Activated T-cell treated with anti-CD3 and anti-CD28 coated beads for 48 hours (primary cell): ENCODE data around the gene RNMT.
A peak's percentile ranks its signal among the peaks of the same experiment; 100 is the strongest.
"Not testable (repeated sequence)": the region's sequence is repeated elsewhere in the genome, so short reads cannot be mapped to it uniquely, and the experiment has no call there.

Experiments
- DNase-seq: peaks from one replicate; pipeline ENCODE4 v3.0.0-alpha.2; 2020; ENCODE audit warnings: low read depth

The RNMT gene

DNA sequence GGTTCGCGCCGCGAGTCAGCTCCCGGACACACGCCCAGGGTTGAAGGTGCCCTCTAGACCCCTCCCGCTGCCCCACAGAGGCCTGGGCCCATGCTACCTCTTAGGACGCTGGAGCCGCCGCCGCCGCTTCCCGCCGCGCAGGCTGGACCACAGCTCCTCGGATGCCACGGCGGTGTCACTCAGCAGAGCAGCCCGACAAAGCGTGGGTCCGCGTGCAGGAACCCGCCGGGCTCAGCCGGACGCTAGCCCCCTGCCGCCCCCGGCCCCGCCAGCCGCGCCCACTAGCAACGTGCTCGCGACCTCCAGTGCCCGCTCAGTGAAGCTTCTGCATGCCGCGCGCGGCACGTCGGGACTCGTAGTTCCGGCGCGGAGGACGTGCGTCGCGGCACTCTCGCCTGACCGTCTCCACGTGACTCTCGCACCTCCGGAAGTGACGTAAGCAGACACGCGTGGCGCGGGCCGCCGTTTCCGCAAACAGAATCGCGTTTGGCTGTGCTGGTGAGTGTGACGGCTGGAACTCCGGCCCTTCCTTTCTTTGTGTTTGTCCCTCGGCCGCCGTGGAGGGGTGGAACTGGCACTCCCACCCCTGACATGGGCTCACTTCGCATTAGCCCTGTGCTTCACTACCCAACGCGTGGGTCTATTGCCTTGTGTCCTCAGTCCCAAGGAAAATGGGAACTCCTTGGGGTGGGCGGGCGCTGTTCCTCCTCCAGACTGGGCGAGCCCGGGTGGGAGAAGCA lies at the start of gene RNMT, which contains the start of gene FAM210A:
Gene RNMT (plus strand): TSS at position 442 of the 740 bp plus-strand sequence. CDS start 4,845 bp downstream, outside the sequence.
Gene FAM210A (minus strand): TSS at position 327 of the 740 bp plus-strand sequence. CDS start 44,481 bp downstream, outside the sequence.
- DNase-seq, result peak; percentile 94

DNA sequence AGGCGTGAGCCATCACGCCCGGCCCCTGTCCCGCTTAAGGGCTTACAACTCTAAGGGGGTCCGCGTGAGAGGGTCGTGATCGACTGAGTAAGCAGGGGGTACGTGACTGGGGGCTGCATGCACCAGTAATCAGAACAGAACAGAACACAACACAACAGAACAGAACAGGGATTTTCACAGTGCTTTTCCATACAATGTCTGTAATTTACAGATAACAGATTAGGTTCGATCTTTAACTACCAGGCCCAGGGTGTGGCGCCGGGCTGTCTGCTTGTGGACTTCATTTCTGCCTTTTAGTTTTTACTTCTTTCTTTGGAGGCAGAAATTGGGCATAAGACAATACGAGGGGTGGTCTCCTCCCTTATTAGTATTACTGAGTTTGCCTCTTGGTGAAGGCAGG lies 49.1 kb upstream of the RNMT start:
- DNase-seq, result not testable (repeated sequence)

DNA sequence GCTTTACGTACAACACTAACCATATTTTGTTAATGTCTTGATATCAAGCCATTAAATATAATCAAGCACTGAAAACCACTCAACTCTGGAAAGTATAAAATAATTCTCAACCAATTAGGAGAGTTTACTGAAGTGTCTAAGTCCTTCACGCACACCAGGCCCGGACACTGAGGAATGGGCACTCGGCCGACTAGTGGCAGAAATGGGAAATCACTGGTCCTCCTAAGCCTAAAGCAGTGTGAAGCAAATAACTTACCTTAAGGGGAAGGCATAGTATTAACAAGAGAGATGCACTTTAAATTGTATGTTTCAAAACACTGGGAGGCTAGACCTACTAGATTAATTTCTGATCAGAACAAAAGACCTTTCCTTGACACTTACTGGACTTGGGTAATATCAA lies 45.9 kb upstream of the RNMT start:
- no peak for DNase-seq

DNA sequence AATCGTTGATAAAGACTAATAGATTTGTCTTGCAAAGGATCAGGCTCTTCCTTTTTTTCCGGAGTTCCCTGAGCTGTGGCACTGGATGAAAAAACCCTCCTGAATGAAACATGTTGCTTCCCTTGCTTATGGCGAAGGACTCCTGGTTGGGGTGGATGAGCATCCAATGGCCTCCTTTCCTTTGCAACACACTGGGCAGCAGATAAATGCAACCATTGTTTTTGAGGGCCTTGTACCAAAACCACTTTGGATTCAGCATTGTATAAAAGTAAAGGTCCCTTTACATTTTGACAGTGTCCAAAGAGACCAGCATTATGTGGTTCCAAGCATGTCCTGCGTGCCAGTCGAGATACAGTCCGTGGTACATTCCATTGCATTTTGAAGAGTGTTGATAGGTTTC lies 44.8 kb upstream of the RNMT start:
- DNase-seq, result no peak

DNA sequence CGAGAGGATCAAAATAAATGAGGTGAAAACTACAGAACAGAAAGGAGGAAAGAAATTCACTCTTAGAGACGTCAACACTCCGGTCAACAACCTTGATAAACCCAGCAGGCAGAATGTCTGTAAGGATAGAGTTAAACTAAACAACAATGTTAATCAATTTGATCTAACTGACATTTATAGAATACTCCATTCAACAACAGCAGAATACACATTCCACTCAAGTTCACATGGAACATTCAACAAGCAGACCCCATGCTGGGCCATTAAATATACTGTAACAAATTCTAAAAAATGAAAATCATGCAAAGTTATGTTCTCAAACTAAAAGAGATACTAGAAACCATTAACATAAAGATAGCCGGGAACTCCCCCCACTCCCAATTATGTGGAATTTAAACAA lies 41.9 kb upstream of the RNMT start:
- no peak for DNase-seq

DNA sequence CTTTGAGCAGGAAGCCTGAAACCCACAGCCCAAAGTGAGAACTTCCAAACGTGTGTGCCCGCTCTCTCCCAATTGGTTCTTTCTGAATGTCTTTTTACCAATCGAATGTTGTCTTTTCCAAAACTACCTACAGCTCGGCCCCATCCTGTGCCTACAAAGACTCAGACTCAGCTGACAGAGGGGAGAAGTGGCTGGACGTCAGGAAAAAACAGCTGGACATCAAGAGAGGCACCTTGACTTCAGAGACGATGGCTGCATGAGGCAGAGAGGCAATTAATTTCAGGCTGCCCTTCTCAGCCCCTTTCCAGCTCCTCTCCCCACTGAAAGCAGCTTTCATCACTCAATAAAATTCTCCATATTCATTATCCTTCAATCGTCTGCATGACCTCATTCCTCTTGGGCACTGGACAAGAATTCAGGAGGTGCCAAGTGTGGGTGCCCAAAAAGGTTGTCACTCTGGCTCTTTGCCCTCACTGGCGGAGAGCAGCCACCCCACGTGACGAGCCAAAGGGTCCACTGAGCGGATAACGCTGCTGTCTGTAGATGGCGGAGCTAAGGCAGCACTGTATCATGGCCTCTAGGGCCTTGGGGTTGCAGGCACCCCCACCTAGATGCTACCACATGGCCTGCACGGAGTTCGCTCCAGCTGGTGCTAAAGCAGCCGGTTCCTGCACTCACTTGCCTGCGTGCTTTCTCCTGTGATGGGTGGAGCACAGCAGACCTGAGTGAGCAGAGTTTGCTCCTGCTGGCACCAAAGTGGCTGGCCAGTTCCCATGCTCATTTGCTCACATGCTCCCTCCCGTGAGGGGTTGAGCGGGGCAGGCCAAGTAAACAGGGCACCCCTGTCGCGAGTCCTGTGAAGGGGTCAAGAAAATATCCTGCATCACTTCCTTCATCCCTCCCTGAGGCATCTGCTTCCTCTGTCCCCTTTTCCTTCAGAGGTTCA lies 38.0 kb upstream of the RNMT start:
- no peak for DNase-seq

DNA sequence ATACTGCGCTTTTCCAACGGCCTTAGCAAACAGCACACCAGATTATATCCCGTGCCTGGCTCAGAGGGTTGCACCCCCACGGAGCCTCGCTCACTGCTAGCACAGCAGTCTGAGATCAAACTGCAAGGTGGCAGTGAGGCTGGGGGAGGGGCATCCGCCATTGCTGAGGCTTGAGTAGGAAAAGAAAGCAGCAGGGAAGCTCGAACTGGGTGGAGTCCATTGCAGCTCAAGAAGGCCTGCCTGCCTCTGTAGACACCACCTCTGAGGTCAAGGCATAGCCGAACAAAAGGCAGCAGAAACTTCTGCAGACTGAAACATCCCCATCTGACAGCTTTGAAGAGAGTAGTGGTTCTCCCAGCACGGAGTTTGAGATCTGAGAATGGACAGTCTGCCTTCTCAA lies 36.4 kb upstream of the RNMT start:
- DNase-seq, result not testable (repeated sequence)

DNA sequence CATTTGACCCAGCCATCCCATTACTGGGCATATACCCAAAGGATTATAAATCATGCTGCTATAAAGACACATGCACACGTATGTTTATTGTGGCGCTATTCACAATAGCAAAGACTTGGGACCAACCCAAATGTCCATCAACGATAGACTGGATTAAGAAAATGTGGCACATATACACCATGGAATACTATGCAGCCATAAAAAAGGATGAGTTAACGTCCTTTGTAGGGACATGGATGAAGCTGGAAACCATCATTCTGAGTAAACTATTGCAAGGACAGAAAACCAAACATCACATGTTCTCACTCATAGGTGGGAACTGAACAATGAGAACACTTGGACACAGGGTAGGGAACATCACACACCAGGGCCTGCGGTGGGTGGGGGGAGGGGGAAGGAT lies 31.1 kb upstream of the RNMT start:
- DNase-seq, result not testable (repeated sequence)

DNA sequence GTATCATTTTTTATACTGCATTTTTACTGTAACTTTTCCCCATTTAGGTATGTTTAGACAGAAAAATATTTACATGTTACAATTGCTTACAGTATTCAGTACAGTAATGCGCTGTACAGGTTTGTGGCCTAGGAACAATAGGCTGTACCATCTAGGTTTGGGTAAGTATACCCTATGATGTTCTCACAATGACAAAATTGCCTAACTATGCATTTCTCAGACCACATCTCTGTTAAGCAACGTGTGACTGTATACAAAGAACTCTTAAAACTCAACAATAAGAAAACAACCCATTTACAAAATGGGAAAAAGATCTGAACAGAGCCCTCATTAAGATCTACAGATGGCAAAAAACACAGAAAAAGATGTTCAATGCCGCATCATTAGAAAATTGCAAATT lies 29.5 kb upstream of the RNMT start:
- no peak for DNase-seq

DNA sequence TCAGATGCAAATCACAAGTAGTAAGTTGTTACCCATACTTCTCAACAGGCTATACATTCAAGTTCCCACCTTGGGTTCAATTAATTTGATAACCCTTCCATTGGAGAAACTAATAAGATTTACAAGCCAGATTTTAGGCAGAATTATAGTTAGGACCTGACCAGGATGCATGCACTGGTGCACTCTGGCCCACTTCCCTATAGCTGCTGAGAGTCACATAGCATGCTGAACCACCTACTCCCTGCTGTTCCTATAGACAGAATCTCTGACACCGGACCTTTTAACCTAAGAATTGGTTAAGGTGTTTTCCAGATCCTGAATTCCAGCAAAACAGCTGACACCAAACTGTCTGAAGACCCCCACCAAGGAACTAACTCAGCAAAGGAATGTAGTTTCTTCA lies 26.3 kb upstream of the RNMT start:
- no peak for DNase-seq

DNA sequence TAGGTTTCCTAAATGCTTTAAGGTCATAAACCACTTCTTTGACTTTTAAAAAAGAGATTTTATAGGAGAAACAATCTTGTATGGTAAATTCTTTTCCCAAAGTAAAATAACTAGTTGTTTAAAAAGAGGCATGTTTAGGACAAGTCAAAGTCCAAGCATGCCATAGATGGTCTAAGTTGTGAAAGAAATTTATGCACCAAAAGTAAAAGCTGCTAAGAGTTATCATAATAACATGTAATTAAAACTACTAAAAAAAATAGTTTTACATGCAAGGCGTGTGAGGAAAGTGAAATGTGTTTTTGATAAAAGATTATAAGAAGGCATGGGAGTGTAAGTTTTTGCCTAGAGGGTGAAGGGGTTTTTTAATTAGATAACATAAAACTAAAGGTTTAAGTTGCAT lies 22.6 kb upstream of the RNMT start:
- no peak for DNase-seq

DNA sequence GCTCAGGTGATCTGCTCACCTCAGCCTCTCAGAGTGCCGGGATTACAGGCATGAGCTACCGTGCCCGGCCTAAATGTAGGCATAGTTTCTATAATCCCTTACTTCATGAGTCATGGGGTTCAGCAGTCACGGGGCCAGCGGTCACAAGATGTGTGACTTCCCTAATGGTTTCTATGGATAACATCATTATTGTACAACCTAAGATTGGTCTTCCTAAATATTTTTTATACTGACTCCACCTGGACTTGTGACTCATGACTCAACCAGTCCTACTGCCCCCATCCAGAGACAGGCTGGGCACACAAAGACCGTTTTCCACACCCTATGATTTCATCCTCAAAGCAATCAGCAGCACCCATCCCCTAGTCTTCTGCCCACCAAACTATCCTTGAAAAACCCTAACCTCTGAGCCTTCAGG lies 16.1 kb upstream of the RNMT start:
- no peak for DNase-seq

DNA sequence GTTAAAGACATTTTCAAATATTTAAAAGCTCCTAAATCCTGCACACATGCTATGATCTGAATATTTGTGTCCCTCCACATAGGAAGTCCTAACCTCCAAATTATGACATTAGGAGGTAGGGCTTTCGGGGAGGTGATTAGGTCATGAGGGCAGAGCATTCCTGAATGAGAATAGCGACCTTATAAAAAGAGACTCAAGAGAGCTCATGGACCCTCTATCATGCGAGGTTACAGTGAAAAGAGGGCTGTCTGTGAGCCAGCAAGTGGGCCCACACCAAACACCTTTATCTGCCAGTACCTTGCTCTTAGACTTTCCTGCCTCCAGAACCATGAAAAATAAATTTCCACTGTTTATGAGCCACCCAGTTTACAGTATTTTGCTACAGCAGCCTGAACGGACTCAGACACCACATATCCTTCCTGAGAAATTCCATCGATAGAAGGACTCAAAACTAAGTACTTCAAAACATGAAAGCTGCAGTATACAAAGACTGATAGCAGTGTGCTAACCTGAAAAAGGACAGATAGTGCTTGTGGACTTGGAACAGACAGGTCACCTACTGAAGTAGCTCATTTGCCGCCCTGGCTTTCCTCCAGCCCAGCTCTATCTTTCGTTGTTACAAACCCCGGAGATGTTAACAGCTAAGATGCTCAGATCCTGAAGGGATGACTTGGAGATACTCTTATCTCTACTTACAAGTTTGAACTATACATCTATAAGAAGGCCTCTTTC lies 13.9 kb upstream of the RNMT start:
- DNase-seq, result no peak

DNA sequence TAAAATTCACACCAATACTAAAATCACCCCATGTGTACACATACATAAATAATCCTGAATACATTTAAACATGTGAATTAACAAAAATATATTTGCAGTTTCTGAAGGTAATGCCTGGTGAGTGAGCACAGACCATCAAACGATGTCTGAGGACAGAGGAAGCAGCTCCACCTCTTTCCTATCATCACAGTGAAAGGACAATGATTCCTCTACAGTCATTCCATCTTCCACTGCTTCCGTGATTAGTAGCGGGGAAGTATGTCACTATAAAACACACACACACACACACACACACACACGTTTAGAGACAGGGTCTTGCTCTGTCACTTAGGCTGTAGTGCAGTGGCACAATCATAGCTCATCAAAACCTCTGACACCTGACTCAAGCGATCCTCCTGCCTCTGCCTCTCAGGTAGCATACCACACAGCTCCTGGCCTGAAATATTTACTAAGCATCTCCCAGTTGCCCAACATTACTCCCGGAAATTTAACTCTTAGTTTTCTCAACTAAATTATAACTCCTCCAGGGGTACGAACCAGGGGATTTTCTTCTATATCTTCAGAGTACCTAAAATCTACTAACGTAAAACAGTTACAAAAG lies 12.9 kb upstream of the RNMT start:
- no peak for DNase-seq

DNA sequence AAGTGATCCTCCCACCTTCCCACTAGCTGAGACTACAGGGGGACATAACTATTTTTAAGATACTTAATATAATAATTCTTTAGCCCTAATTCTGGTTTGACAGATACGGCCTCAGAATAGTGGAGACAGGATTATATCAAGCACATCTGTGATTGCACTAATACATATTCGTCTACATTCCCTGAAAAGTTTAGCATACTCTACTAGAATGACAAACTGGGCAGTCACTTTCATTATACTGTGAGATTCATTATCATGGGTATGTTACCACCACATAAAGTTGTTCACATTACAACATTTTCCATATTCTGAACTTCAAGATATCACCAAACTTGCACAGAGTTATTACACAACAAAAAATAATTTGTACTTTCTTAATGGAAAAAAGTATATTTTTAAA lies 11.1 kb upstream of the RNMT start:
- no peak for DNase-seq

DNA sequence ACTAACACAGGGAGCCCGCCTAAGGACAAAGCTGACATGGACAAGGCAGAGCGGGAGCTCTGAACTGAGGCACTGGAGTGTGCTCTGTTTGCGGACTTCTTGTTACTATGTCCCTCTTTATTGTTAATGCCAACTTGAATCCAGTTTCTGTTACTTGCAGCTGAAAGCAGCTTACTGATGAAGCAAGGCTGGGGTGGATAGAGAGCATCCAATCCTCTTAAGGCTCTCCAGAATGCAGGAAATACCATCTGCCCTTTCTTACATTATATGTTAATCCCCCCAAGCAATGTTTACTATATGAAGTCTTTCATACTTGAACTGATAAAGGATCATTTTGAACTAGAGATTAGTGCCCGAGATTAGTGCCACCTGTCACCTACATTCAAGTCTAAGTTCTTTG lies 9.6 kb upstream of the RNMT start:
- DNase-seq, result no peak

DNA sequence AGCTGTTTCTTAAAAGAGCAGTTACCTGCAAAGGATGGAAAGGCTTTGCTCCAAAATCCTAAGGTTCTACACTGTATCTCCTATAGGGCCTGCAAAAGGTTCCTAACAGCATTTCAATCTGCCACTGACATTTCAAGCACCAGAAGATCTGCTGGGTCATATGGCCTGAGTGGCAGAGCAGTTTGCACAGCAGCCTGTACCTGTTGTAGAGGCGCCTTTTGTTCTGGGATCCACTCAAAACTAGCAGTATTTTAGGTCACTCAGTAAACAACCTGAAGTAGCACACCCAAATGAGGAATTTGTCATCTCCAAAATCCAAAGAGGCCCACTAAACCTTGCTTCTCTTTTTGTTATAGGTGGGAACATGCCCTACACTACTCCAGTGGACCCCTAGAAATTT lies 6.3 kb upstream of the RNMT start:
- DNase-seq, result no peak

DNA sequence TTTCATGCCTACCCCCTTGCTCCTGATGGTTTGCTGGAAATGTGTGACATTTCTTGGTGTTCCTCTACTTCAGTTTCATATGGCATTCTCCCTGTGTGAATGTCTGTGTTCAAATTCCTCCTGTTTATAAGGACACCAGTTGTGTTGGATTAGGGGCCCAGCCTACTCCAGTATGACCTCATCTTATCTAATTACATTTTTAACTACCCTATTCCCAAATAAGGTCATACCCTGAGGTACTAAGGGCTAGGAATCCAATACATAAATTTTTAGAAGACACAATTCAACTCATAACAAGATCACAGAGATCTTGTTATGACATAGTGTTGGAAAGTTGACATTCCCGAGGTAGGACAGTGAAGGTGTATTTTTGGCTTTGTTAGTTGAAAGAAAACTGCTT lies 5.6 kb upstream of the RNMT start:
- no peak for DNase-seq

DNA sequence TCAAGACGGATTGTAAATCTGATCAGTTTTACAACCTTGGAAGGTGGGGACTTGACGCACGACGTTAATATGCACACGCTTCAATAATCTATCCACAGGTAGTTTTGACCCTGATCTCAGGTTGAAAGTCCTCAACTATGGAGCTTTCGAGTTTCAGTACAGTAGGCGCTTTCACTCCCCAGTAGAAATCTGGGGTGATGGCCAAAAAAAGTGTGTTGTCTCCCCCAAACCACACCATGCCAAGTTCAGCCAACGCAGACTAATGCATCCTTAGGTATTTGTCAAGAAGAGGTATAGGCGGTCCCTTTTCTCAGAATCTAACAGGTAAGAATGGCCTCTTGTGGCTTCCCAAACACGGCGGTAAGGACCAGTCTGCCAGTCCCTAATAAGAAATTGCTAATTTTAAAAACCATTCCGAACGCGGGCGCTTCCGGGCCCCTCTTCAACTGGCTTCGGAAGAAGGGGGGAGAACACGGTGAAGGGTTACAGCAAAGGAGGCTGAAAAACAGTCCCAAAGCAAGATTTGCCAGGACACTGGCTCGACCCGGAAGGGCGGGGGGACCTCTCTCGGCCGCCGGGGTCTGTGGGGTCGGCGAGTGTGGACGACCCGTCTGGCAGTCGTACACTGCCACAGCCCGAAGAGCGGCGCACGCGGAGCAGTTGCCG lies 774 bp upstream of the RNMT start:
- DNase-seq, result no peak

DNA sequence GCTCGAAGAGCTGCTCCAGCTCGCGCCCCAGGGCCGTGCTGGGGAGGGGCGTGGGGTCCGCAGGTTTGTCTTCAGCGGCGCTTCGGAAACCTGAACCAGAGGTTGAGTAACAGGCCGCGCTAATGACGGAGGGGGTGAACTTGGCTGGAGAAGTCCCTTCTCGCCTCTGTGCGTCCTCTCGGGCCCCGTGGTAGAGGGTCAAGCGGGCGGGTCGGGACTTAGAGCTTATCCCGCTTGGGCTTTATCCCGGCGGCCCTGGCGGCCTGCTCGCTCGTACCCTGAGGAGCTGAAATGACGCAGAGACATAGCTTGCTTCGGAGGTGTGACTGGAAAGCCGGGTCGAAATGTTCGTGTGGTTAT lies 479 bp downstream of the RNMT start:
- peak; percentile 23 for DNase-seq

DNA sequence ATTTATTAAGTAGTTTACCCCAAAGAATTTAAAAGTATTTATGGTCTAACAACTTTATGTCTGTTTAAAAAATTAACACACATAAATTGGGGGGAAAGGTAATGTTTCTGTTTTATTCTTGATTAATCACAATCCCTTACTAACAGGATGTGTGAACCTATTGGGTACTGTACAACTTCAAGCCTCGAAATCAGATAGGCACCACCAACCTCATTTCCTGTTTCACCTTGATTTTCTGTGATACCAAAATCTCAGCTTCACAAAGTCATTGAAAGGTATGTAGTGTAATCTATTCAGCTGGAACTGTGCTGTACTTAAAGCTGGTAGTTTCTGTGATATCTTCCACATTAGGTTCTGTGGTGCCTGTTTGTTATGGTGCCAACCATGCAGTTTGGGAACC lies 4.0 kb downstream of the RNMT start:
- no peak for DNase-seq

DNA sequence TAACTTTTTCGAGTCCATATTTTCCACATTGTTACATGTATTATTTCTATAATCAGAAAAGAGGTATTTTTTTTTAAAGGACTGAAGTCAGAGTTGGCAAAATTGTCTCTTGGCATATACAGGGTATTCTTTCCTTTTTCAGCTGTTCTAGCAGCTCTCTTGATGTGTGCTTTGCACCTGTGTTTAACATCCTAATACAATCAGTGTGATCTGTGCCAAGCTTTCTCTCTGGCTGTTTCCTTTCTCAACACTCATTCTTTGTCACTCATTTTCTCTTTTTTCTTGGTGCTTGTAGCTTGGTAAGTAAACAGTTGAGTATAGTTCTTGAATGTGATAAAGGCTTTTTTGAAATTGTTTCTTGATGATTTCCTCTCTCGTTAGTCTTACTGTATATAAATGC lies 9.2 kb downstream of the RNMT start:
- DNase-seq, result no peak
